GM19043 (cell line): Measurements from ENCODE around the gene SLC23A2.

Experiments
- ATAC-seq: cut with Tn5 transposase; IDR thresholded peaks from one replicate; pipeline ENCODE4 v1.9.1; 2021; ENCODE audit warnings: low read depth; ENCODE audit not compliant: unreplicated experiment

Gene SLC23A2

GRCh38 chr20:4971064-4971463 lies 30.2 kb downstream of the SLC23A2 start:
- ATAC-seq = no peak

GRCh38 chr20:4967752-4968477 lies 33.4 kb downstream of the SLC23A2 start:
- ATAC-seq = no peak

GRCh38 chr20:4966826-4967751 lies 34.2 kb downstream of the SLC23A2 start:
- no peak for ATAC-seq

- ATAC-seq = no peak
These were observed 39.0 kb downstream of the SLC23A2 start for GRCh38 chr20:4962241-4962855.

- ATAC-seq = no peak
These were observed 39.6 kb downstream of the SLC23A2 start for GRCh38 chr20:4961746-4962145.

- no peak for ATAC-seq
These were observed 41.7 kb downstream of the SLC23A2 start for GRCh38 chr20:4959592-4959991.

GRCh38 chr20:4957939-4958362 lies 43.4 kb downstream of the SLC23A2 start:
- no peak for ATAC-seq

GRCh38 chr20:4957187-4957586 lies 44.1 kb downstream of the SLC23A2 start:
- no peak for ATAC-seq

GRCh38 chr20:4956200-4956810 lies 45.0 kb downstream of the SLC23A2 start:
- ATAC-seq = no peak

- ATAC-seq = no peak
These were observed 47.4 kb downstream of the SLC23A2 start for GRCh38 chr20:4953881-4954280.

- ATAC-seq = no peak
These were observed 49.1 kb downstream of the SLC23A2 start for GRCh38 chr20:4952229-4952628.

GRCh38 chr20:4951299-4951698 lies 50.0 kb downstream of the SLC23A2 start:
- no peak for ATAC-seq

- ATAC-seq = no peak
These were observed 50.5 kb downstream of the SLC23A2 start for GRCh38 chr20:4950841-4951240.

GRCh38 chr20:4950437-4950836 lies 50.9 kb downstream of the SLC23A2 start:
- ATAC-seq = no peak

GRCh38 chr20:4949833-4950178 lies 51.5 kb downstream of the SLC23A2 start:
- ATAC-seq = peak; percentile 52

GRCh38 chr20:4947817-4948559 lies 53.3 kb downstream of the SLC23A2 start:
- no peak for ATAC-seq

GRCh38 chr20:4946986-4947385 lies 54.3 kb downstream of the SLC23A2 start:
- ATAC-seq = no peak

- ATAC-seq = no peak
These were observed 54.7 kb downstream of the SLC23A2 start for GRCh38 chr20:4946585-4946984.

- ATAC-seq = no peak
These were observed 56.6 kb downstream of the SLC23A2 start for GRCh38 chr20:4944518-4945313.
